GM18505 (cell line): ENCODE results near the gene ALDH18A1.

Experiments
- ATAC-seq: cut with Tn5 transposase; IDR thresholded peaks from one replicate; pipeline ENCODE4 v1.9.1; 2021; ENCODE audit not compliant: unreplicated experiment
- POLR2A ChIP-seq: IDR thresholded peaks from 4 replicates; pipeline ENCODE4 v1.6.1; 2011; ENCODE audit warnings: borderline replicate concordance; ENCODE audit not compliant: insufficient read depth, insufficient read length; ENCODE audit errors: extremely low read depth

ALDH18A1 gene

GRCh38 chr10:95664543-95664942 is 8.0 kb upstream of the ALDH18A1 start:
- TF ChIP-seq POLR2A = no peak
- ATAC-seq = no peak

- TF ChIP-seq POLR2A = no peak
These were observed 7.0 kb upstream of the ALDH18A1 start for GRCh38 chr10:95663496-95663895.

GRCh38 chr10:95661818-95662217 is 5.3 kb upstream of the ALDH18A1 start:
- TF ChIP-seq POLR2A = no peak
- ATAC-seq = no peak

More at GRCh38 chr10:95663496-95663895, 7.0 kb upstream of the ALDH18A1 start:
- no peak for ATAC-seq

DNA sequence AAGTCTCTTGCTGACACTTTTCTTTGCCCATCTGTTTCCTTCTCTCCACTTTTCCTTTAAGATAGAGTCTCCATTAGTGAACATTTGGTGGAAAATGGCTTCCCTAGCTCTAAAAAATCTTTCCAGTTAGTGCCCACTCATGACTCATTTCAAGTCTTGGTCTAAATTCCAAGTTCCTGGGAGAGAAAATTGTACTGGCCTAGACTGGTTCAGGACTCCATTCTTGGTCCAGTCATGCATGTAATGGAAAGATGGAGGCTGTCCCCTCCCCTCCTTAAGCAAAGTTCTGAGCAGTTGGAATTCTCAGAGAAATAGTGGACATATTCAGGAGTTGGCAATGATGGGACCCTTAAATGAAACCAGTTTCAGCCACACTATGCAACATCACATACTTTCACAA is 3.8 kb upstream of the ALDH18A1 start:
- ATAC-seq = no peak
- no peak for TF ChIP-seq POLR2A

DNA sequence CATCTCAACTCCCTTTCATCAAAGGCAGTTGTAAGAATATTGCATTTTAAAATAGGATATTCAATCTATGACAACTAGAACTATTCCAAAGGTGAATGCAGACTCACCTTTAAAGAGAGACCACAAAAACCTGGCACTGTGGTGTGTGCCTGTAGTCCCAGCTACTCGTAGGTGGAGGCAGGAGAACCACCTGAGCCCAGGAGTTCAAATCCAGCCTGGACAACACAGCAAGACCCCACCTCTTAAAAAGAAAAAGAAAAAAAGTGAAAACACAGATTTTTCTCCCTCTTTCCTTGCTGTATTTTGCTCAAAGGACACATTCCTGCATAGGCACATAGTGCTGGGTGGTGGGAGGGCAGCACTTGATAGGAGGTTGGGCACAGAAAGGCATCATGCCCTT is 739 bp upstream of the ALDH18A1 start:
- ATAC-seq = no peak
- no peak for TF ChIP-seq POLR2A

DNA sequence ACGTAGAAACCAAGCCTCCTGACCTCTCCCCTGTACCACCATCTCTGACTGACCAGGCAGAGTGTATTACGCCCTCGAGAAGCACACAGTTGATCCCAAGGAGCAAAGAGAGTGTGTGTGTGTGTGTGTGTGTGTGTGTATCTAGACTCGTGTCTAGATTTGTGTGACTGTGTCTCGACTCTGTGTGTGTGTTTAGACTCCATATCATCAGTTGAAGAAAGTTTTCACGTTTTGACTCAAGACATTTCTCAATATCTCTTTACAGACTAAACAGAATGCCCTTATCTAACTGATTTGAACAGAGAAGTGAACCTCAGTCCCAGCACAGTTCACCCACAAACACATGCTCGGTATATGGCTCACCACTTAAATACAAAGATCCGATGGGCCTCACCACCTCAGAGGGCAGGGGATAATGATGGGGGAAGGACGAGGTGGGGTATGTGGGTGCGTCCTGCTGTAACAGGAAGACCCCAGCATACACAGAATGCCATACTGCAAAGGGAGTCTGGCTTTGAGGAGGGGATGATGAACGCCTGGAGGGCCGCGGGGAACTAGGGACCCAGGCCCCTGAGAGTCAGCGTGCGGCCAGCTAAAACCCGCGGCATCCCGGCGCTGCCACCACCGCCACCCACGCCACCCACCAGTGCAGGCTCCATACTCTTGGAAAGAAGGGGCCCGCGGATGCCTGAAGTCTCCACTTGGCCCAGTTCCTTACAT is 780 bp downstream of the ALDH18A1 start:
- peak; percentile 7 for ATAC-seq
- no peak for TF ChIP-seq POLR2A

DNA sequence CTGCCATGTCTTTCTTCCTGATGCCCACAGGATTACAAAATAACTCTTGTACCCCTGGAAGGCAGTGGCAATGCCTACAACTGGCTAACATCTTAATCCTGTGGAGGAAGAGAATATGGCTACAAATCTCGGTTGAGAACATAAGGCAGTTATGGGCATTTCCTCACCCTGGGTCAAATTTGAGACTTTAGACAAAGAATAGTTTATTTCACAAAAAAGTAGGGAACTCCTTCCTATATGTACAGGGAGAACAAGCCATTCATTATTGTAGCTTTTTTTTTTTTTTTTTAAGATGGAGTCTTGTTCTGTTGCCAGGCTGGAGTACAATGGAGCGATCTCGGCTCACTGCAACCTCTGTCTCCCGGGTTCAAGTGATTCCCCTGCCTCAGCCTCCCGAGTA is 2.6 kb downstream of the ALDH18A1 start:
- no peak for ATAC-seq

DNA sequence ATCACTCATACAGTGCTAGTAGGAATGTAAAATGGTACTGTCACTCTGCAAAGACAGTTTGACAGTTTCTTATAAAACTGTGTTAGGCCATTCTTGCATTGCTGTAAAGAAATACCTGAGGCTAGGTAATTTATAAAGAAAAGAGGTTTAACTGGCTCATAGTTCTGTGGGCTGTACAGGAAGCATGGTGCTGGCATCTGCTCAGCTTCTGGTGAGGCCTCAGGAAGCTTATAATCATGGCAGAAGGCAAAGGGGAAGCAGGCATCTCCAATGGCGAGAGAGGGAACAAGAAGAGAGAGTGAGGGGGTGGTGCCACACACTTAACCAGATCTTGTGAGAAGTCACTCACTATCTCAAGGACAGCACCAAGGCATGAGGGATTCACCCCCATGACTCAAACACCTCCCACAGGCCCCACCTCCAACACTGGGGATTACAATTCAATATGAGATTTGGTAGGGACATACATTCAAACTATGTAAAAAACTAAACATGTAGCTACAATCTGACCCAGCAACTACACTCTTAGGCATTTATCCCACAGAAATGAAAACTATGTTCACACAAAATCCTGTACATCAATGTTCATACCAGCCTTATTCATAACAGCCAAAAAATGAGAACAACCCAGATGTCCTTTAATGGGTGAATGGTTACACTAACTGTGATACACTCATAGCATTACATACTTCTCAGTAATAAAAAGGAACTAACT is 5.0 kb downstream of the ALDH18A1 start:
- TF ChIP-seq POLR2A = no peak
- ATAC-seq = no peak

More for the DNA sequence above, 2.6 kb downstream of the ALDH18A1 start:
- no peak for TF ChIP-seq POLR2A

DNA sequence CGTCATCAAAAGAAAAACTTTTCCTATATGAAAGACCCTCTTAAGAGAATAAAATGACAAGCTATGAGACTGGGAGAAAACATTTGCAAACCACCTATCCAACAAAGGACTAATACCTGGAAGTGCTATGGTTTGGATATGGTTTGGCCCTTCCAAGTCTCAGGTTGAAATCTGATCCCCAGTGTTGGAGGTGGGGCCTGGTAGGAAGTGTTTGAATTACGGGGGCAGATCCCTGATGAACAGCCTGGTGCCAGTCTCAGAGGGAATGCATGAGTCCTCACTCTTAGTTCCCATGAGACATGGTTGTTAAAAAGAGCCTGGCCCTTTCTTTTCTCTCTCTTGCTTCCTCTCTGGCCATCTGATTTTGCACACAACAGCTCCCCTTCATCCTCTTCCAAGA is 6.3 kb downstream of the ALDH18A1 start:
- no peak for TF ChIP-seq POLR2A

GRCh38 chr10:95648138-95648537 is 8.4 kb downstream of the ALDH18A1 start:
- TF ChIP-seq POLR2A = no peak
- ATAC-seq = no peak

More for the DNA sequence above, 6.3 kb downstream of the ALDH18A1 start:
- no peak for ATAC-seq

- TF ChIP-seq POLR2A = no peak
- ATAC-seq = no peak
These were observed 10.4 kb downstream of the ALDH18A1 start for GRCh38 chr10:95646160-95646559.

GRCh38 chr10:95644901-95645300 is 11.6 kb downstream of the ALDH18A1 start:
- no peak for ATAC-seq
- no peak for TF ChIP-seq POLR2A

DNA sequence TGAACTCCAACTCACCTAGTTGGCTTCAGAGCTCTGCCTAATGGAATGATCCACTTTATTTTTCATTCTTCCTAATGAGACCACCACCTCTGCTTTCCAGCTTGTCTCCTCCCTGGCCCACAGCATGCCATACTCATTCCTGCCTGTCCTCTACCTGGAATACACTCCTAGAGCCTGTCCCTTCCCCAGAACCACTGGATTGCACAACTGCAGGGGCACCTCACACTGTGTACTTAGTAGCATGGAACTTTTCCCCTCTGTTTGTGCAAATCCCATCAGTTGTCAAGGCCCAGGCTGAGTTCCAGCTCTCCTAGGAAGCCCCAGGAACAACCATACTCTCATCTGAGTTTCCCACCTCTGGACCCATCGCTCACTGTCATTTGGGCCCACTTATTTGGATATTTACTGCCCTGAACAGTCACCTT is 15.6 kb downstream of the ALDH18A1 start:
- no peak for TF ChIP-seq POLR2A
- ATAC-seq = no peak

DNA sequence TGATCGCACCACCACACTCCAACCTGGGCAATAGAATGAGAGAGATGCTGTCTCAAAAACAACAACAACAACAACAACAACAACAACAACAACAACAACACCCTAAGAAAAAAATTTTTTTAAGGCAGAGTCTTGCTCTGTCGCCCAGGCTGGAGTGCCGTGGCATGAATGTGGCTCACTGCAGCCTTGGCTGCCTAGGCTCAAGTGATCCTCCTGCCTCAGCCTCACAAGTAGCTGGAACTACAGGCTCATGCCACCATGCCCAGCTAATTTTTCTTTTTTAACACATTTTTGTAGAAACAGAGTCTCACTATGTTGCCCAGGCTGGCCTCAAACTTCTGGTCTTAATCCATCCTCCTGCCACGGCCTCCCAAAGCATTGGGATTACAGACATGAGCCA is 18.6 kb downstream of the ALDH18A1 start:
- ATAC-seq = no peak
- no peak for TF ChIP-seq POLR2A

- no peak for ATAC-seq
- TF ChIP-seq POLR2A = no peak
These were observed 19.4 kb downstream of the ALDH18A1 start for GRCh38 chr10:95637140-95637539.

DNA sequence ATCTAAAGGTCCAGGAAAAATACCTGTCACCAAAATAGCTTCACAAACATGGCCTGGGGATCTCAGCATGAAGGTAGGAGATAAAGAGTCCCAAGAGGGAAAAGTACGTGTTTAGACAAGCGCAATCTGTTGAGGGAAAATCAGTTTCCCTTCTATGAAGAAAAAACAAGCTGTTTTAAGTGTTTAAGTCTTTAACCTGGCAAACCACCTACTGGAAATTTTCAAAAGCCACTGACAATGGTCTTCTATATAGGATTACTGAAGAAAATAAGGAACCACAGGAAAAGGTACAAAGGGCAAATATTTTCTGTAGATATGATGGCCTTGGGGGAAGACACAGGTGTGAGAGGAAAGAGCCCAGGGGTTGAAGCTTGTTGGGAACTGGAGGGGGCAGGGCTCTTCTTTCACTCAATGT is 21.2 kb downstream of the ALDH18A1 start:
- no peak for TF ChIP-seq POLR2A
- no peak for ATAC-seq
